Activated T-cell treated with anti-CD3 and anti-CD28 coated beads, Interleukin-2, amount 50 U/mL, for 72 hours (primary cell): Measurements from ENCODE around the gene ANKRD33B. TPM values are rescaled to one million over a fixed set of nuclear protein-coding genes. Genes with fewer than 3 reads are reported as not detected.

Source experiments
- ATAC-seq, 2 donors: fragments of 150-1000 bp; cut with Tn5 transposase; replicated peaks in 1 of 2; 2 replicates each; pipeline ENCODE4 v1.10.0; 2021; ENCODE audit warnings: moderate library complexity in 2 of 2, mild to moderate bottlenecking in 1 of 2
- DNase-seq, 2 donors: peaks; one replicate each; pipeline ENCODE4 v3.0.0; 2021 to 2022; ENCODE audit warnings: mixed read lengths in 1 of 2
- H3K27ac Mint-ChIP-seq: one replicate; pipeline ENCODE4 v1.8.0; 2022; ENCODE audit warnings: mild to moderate bottlenecking, moderate library complexity, mixed read lengths
- H3K27me3 Mint-ChIP-seq: one replicate; pipeline ENCODE4 v1.8.0; 2022; ENCODE audit warnings: low read depth, mixed read lengths
- H3K36me3 Mint-ChIP-seq, 2 donors: one replicate each; pipeline ENCODE4 v1.8.0; 2022; ENCODE audit warnings: mixed read lengths in 2 of 2, mild to moderate bottlenecking in 1 of 2; ENCODE audit not compliant: insufficient read depth in 2 of 2
- H3K4me1 Mint-ChIP-seq: one replicate; pipeline ENCODE4 v1.8.0; 2022; ENCODE audit warnings: low read depth, mixed read lengths
- H3K4me3 Mint-ChIP-seq, 2 donors: one replicate each; pipeline ENCODE4 v1.8.0; 2022; ENCODE audit warnings: mild to moderate bottlenecking in 2 of 2, mixed read lengths in 2 of 2, moderate library complexity in 2 of 2
- H3K9me3 Mint-ChIP-seq, 2 donors: one replicate each; pipeline ENCODE4 v1.8.0; 2022; ENCODE audit warnings: mixed read lengths in 2 of 2
- total RNA-seq, 2 donors: library from RNA; stranded (reverse); gene quantifications; one replicate each; pipeline ENCODE4 v1.2.3, GENCODE V29; 2022

The ANKRD33B gene
- total RNA-seq, 2 donors from 2014 or later, result 6.2 to 12.0 TPM

DNA sequence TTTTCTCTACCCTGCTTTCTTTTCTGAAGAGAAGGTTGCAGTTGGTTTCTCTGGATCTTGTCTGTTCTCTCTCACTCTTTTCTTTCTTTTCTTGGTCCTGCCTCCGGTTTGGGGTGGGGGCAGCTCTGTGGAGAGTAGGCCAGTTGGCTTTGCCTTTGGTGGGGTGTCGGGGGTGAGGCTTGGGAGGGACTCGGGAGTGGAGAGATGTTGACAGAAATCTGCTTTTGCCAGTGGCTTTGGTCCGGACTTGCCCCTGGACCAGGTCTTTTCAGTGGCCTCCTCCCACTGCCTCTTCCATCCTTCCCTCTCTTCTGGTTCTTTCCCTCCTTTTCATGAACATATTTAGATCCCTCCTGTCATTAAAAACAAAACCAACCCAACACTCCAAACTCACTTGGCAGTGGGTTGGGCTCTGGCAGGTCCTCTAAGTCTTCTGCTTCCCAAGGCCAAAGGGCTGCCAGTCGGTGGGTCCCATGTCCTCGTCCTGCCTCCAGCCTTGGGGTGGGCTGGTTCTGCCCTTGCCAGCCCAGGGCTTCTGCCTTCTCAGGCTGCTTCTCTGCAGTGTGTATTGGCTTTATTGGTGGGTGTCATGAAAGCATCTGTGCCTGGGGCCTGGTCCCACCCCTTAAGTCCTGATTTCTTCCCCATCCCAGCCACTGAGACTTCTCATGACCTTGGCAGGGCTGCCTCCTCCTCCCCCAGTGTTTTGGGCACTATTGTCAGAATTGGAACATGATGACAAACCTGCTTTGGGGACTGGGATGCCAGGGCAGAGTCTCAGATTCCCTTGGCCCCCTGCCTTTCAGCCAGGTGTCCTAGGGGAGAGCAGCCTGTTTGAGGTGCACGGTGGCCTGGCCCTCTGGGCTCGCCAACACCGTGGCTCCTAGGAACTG is 16.9 kb downstream of the ANKRD33B start:
- peaks cover 68% of the 10 kb centered on the region for H3K4me1 Mint-ChIP-seq
- no peaks in the 10 kb centered on the region for H3K9me3 Mint-ChIP-seq
- peaks cover 22% of the 10 kb centered on the region for H3K27me3 Mint-ChIP-seq
- no peak for DNase-seq
- peak overlapping the region; percentile 6 for H3K27ac Mint-ChIP-seq
- no peak for ATAC-seq
- H3K4me3 Mint-ChIP-seq, result peak overlapping the region; percentile 4 to 56
- peaks cover 2 to 7% of the 10 kb centered on the region in 2 donors for H3K36me3 Mint-ChIP-seq

DNA sequence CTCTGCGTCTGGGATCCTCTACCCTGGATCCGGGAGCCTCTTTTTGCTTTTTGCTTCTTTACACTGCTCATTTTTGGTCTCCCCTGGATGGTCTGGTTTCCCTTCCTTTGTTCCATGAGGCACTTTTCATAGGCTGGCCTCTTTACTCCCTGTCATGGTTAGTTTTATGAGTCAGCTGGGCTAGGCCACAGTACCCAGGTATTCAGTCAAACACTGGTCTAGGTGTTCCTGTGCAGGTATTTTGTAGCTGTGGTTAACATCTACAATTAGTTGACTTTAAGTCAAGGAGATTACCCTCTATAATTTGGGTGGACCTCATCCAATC is 17.5 kb downstream of the ANKRD33B start:
- peak; percentile 32 to 33 for ATAC-seq
- Mint-ChIP-seq H3K36me3 (peaks cover 2 to 7% of the 10 kb centered on the region in 2 donors), H3K27ac (no peak overlapping the region), H3K27me3 (peaks cover 22% of the 10 kb centered on the region), H3K4me3 (no peak overlapping the region), H3K9me3 (no peaks in the 10 kb centered on the region), H3K4me1 (peaks cover 68% of the 10 kb centered on the region)
- DNase-seq, result no peak

GRCh38 chr5:10581867-10582511 is 18.1 kb downstream of the ANKRD33B start:
- H3K4me3 Mint-ChIP-seq, result no peak overlapping the region
- H3K27me3 Mint-ChIP-seq, result peaks cover 22% of the 10 kb centered on the region
- ATAC-seq, result no peak
- H3K4me1 Mint-ChIP-seq, result peaks cover 68% of the 10 kb centered on the region
- H3K27ac Mint-ChIP-seq, result no peak overlapping the region
- H3K36me3 Mint-ChIP-seq, result peaks cover 2 to 7% of the 10 kb centered on the region in 2 donors
- no peak for DNase-seq
- H3K9me3 Mint-ChIP-seq, result no peaks in the 10 kb centered on the region

- peaks cover 22% of the 10 kb centered on the region for H3K27me3 Mint-ChIP-seq
- DNase-seq, result no peak
- H3K27ac Mint-ChIP-seq, result no peak overlapping the region
Measured at GRCh38 chr5:10582512-10582897, 18.6 kb downstream of the ANKRD33B start.

DNA sequence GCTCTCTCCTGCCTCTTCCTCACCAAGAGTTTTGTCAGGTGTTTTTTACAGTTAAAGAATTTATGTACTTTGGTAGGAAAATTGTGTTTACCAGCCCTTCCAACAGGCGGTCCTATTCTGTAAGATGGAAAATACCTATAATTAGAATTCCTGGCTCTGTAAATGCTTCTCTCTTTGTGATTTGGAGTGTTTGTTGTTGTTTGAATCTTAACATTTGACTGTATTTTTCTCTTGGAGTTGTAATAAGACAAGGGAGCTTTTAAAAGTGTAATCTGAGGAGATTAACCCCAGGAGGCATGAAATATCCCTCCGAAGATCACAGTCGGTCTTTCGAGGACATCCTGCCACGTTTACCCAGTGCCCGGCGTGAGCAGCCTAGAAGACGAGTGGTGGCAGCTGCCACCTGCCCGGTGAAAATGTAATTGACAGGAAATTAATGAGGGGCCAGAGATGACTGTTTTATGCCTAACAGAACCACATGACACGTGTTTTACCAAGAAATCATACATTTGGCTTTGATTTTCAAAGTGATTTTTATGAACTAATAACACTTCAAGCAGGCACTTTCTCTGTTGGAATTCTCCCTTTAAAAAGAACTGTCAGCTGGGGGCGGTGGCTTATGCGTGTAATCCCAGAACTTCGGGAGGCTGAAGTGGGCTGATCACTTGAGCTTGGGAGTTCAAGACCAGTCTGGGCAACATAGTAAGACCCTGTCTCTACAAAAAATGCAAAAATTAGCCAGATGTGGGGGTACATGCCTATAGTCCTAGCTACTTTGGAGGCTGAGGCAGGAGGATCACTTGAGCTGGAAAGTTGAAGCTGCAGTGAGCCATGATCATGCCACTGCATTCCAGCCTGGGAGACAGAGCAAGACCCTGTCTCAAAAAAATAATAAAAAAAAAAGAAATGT is 20.0 kb downstream of the ANKRD33B start:
- no peak overlapping the region for H3K27ac Mint-ChIP-seq
- H3K4me1 Mint-ChIP-seq, result peaks cover 54% of the 10 kb centered on the region
- H3K4me3 Mint-ChIP-seq, result peak overlapping the region in 1 of 2 donors; percentile 20
- peaks cover 24% of the 10 kb centered on the region for H3K27me3 Mint-ChIP-seq
- H3K36me3 Mint-ChIP-seq, result peaks cover 2 to 7% of the 10 kb centered on the region in 2 donors
- ATAC-seq (peak in 1 of 2 donors; percentile 26), DNase-seq (no peak)
- no peaks in the 10 kb centered on the region for H3K9me3 Mint-ChIP-seq

More at GRCh38 chr5:10582512-10582897, 18.6 kb downstream of the ANKRD33B start:
- Mint-ChIP-seq H3K36me3 (peaks cover 2 to 7% of the 10 kb centered on the region in 2 donors), H3K9me3 (no peaks in the 10 kb centered on the region), H3K4me1 (peaks cover 68% of the 10 kb centered on the region), H3K4me3 (no peak overlapping the region)
- no peak for ATAC-seq

GRCh38 chr5:10584714-10585517 is 21.0 kb downstream of the ANKRD33B start:
- Mint-ChIP-seq H3K27ac (no peak overlapping the region), H3K4me3 (no peak overlapping the region)

DNA sequence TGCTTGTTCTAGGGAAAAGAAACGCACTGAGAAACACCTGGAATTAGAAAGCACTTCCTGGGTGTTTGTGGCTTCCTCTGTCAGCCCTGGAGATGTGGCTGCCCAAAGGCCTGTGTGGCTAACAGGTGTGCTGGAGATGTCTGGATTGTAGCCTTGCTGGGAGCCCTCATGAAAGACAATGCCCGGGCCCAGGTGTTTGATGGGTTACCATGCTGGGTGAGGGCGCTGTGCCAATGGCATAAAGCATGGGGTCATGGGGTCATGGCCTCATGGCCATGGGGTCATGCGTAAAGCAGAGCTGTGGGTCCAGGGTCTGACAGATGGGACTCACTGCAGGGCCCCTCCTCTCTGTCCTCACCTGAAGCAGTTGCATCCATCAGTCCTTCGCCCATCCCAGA is 21.6 kb downstream of the ANKRD33B start:
- Mint-ChIP-seq H3K4me3 (no peak overlapping the region), H3K4me1 (peaks cover 40% of the 10 kb centered on the region), H3K27ac (no peak overlapping the region), H3K9me3 (peaks cover 0 to 4% of the 10 kb centered on the region in 2 donors), H3K27me3 (peaks cover 38% of the 10 kb centered on the region), H3K36me3 (peaks cover 7 to 11% of the 10 kb centered on the region in 2 donors)
- DNase-seq, result no peak
- ATAC-seq, result no peak

More at GRCh38 chr5:10584714-10585517, 21.0 kb downstream of the ANKRD33B start:
- Mint-ChIP-seq H3K4me1 (peaks cover 44% of the 10 kb centered on the region), H3K9me3 (peaks cover 0 to 4% of the 10 kb centered on the region in 2 donors), H3K27me3 (peaks cover 32% of the 10 kb centered on the region), H3K36me3 (peaks cover 7 to 11% of the 10 kb centered on the region in 2 donors)
- DNase-seq (no peak), ATAC-seq (no peak)

- Mint-ChIP-seq H3K4me1 (peaks cover 40% of the 10 kb centered on the region), H3K9me3 (peaks cover 0 to 4% of the 10 kb centered on the region in 2 donors), H3K27me3 (peaks cover 39% of the 10 kb centered on the region), H3K27ac (no peak overlapping the region), H3K4me3 (no peak overlapping the region), H3K36me3 (peaks cover 7 to 11% of the 10 kb centered on the region in 2 donors)
- peak; percentile 22 to 49 for ATAC-seq
- no peak for DNase-seq
Measured at GRCh38 chr5:10586008-10586407, 22.1 kb downstream of the ANKRD33B start.

- Mint-ChIP-seq H3K9me3 (peaks cover 0 to 4% of the 10 kb centered on the region in 2 donors), H3K36me3 (peaks cover 7 to 11% of the 10 kb centered on the region in 2 donors), H3K4me3 (no peak overlapping the region), H3K27me3 (peaks cover 39% of the 10 kb centered on the region), H3K27ac (no peak overlapping the region), H3K4me1 (peaks cover 38% of the 10 kb centered on the region)
- DNase-seq (no peak), ATAC-seq (no peak)
Measured at GRCh38 chr5:10586555-10586954, 22.7 kb downstream of the ANKRD33B start.

- Mint-ChIP-seq H3K4me1 (peaks cover 38% of the 10 kb centered on the region), H3K27ac (no peak overlapping the region), H3K9me3 (peaks cover 0 to 4% of the 10 kb centered on the region in 2 donors), H3K27me3 (peaks cover 39% of the 10 kb centered on the region), H3K36me3 (peaks cover 5 to 8% of the 10 kb centered on the region in 2 donors), H3K4me3 (no peak overlapping the region)
- DNase-seq (no peak), ATAC-seq (no peak)
Measured at GRCh38 chr5:10588109-10588775, 24.4 kb downstream of the ANKRD33B start.

- H3K4me1 Mint-ChIP-seq, result peaks cover 33% of the 10 kb centered on the region
Measured at GRCh38 chr5:10588779-10589447, 25.0 kb downstream of the ANKRD33B start.

More at GRCh38 chr5:10588779-10589447, 25.0 kb downstream of the ANKRD33B start:
- Mint-ChIP-seq H3K27ac (no peak overlapping the region), H3K4me3 (no peak overlapping the region), H3K36me3 (peaks cover 5 to 8% of the 10 kb centered on the region in 2 donors), H3K9me3 (peaks cover 0 to 4% of the 10 kb centered on the region in 2 donors), H3K27me3 (peaks cover 34% of the 10 kb centered on the region)
- ATAC-seq (no peak), DNase-seq (no peak)
